Measurements from ENCODE around the gene CELF4.

The CELF4 gene

DNA sequence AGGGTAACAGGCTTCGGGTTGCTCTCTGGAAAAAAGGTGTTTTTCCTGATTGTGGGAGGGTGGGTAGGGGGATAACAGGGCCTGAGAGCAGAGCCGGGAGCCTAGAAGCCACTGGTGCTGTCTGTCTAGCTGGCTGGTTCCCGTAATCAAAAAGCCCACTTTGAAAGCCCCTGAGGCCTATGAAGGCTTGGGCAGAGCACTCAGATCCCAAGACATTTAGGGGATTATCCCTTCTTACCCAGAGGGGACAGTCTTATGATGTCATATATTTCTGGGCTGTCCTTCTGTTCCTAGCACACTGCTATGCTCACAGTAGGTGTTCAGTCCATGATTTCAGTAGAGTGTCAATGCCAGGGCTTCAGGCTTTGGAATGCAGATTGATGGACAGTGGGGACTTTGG, 45.1 kb downstream of the CELF4 start:
- no peak for DNase-seq

DNA sequence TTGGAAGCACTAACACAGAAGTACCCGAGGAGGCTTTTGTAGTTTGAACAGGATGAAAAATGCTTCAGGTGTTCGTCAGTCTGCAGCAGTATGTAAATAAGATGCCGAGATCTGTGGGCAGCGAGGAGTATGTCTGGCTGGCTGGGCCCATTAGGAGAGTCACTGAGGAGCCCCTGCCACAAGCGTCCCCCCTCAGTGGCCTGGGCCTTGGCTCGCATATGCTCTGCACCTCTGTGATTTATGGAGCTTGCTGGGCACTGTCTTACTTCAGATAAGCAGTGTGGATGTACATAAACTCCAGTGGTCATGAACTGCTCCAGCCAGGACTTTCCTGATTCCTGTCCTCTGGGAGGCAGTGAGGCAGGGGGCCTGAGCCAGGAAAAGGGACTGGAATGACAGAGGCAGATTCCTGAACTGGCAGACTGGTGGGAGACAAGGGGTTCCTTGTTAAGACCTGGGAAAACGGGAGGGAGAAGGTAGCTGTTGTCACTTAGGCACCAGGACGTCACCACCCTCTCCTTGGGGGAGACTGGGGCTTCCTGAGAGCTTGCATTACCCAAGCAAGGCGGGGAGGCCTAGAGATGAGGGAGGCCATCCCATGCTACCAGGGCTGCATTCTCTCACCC, 46.0 kb downstream of the CELF4 start:
- no peak for DNase-seq

DNA sequence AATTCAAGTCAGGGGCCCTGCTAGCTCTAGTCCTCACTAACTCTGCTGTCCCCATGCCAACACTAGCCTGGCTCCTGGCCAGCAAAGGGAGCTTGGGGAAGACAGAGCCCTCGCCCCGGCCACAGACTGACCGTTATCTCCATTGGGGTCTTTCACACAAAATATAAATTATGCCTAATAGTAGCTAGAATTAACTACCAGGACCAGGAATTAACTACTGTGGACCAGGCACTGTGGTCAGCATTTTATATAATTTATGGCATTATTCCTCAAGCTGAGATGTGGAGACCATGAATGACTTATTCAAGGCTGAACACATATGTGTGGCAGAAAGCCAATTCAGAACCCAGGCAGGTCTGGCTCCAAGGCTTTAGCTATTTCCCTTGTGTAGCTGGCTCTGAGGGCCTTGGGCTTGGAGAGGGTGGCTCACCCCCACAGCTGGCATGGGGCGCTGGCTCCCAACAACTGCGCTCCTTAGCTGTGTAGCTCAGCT, 49.2 kb downstream of the CELF4 start:
- DNase-seq: no peak

DNA sequence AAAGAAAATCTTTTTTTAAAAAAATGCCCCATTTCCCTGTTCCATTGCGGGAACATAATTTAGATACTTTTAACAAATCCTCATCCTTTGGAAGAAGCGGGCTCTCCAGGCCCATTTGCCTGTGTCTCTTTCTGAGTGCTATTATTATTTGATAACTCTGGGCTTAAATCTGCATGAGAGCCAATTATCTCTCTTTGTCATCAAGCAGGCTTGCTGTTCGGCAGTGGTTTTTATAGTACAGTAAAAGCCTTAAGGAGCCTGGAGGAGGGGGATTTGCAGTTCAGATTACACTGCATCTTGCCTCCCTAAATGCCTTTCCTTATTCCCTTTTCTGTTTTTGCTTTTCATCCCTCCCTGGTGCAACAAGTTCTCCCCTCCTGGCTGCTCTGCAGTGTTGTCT, 50.6 kb downstream of the CELF4 start:
- no peak for DNase-seq

DNA sequence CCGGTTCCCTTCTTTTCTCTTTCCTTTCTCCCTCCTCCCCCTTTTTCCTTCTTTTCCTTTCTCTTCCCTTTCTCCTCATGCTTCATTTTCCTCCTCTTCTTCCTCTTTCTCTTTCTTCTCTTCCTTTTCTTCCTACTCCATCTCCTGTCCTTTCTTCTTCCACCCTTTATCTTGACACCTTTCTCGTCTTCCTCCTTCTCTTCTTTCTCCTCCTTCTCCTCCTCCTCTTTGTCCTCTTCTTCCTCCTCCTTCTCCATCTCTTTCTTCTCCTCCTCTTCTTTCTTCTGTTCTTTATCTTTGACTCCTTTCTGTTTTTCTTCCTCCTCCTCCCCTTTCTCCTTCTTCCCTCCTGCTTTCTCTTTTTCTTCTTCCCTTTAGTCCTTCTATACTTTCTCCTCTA, 53.2 kb downstream of the CELF4 start:
- DNase-seq: no peak

DNA sequence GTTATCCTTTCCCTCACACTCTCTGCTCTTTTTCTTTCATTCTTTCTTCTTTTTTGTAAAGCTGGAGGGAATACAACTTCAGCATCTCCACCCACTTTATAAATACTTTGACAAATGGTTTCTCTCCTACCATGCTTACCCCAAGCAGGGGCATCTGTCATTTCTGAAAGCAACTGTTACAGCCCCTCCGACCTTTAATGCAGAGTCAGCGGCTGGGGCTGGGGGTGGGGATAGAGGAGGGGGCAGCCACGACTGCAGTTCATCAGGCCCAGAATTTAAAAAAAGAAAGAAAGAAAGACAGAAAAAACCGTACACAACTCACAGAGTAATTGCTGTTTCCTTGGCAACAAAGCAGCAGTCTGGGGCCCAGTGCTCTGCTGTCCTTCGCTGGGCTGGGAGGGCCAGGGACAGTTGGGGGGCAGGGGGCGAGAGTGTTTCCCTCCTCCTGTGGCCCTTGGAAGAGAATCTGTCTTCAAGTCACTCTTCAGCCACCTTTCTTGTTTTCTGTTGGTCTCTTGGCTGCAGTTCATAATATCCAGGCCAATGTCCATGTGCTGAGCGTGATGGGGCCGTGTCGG, 53.8 kb downstream of the CELF4 start:
- no peak for DNase-seq

DNA sequence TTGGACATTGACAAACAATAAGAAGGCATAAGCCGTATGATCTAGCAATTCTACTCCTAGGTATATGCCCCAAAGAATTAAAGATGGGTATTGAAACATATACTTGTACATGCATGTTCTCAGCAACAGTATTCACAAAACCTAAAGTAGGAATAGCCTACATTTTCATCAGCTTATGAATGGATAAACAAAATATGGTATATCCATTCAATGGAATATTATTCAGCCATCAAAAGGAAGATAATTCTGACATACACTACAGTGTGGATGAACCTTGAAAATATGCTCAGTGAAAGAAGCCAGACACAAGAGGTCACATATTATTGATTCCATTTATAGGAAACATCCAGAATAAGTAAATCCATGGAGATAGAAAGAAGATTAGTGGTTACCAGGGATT, 56.0 kb downstream of the CELF4 start:
- DNase-seq: no peak

DNA sequence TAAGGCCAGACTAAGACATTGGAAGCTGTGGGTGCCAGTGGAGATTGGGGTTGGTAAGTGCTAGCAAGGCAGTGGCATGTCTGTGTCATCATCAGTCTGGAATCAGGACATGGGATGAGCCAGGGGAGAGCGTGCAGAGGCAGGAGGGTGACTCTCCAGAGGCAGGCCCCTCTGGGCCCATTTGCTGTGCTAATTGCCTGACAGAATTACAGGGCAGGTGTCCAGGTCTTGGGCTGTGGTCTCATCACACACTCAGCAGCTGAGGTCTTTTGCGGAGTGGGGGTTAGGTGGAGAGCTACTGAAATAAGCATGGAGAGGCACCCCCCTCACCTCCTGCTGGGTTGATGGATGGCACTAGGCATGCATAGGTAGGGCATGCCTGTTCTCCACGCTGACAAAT, 57.4 kb downstream of the CELF4 start:
- no peak for DNase-seq

DNA sequence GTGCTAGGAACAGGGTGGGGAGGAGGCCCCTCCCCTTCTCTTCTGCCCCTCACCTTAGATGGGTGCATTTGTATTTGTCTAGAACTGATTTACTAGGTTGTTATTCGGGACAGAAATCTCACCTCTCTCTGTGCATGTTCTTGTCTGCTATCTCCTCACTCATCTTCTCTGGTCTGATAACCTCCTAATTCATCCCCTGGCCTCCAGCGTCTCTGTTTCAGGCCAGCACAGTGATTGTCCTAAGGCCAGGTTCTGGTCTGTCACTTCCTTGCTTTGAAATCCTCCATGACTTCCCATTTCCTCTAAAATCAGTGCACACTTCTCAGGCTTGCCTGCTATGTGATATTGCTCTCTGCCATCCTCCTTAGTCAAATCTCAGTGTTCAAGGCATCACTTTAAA, 58.4 kb downstream of the CELF4 start:
- DNase-seq: no peak

DNA sequence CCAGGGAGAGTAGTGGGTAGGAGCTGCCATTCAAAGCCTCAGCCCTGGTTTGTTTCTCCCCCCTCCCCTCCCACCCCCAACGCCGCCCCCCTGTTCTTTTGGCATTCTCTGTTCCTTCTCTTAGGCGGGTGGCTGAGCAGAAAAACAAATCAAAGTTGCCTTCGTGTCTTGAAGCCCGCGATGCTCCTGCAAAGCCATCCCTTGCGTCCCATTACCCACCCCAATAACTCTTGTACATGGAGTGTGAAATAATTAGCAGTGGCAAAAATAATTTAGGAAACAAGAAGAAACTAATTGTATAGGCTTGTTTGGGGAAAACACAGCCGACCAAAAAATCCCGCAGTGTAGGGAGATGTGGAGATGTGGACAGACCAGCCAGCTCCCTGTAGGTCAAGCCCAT, 59.6 kb downstream of the CELF4 start:
- no peak for DNase-seq

DNA sequence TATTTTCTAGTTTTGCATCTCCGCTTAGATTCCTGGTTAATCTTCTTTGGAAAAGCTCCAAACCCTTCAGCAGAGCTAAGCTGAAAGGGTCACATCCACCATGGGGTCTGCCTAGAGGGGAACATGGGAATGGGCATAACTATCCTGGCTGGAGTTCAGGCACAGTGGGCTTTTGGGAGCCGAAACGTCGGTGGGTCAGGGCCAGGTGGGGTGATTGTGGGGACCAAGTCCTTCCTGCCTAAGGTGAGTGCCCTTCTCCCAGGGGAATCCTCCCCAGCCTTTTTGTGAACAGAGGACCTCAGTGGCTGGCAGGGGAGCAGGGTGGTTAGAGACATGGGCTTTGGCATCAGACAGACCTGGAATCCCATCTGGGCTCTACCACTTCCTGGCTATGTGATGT, 60.3 kb downstream of the CELF4 start:
- no peak for DNase-seq

DNA sequence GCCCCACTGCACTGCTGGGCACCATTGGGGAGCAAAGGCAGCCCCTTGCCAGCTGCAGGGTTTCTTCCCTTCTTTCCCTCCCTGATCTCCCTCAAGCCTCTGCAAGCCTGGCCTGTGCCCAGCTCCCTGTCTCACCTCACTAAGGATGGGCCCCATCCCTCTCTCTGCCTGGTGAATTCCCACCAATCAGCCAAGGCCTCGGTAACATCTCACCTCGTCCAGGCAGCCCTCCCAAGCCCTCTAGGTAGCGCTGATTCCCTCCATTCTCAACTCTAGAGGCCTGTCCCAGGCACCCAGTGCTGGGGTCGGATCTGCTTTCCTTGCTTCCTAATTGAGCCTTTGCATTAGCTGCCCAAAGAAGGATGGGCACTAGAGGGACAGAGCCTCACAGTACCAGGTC, 63.0 kb downstream of the CELF4 start:
- DNase-seq: no peak

DNA sequence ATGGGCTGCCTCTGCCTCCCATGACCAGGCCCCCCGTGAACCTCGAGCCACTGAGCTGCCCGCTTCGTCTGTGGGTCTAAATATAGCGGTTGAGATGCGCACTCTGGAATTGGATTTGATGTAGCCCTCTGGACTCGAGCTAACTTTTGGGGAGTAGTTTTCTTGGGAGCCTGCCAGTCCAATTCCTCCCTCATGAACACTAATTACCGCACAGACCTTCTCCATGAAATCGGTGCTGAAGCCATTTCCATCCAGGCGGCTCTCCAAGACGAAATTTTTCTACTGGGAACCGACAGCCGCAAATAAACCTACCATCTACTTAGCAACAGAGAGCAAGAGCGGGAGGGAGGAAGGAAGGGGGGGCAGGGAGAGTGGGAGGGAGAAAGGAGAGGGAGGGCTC, 63.6 kb downstream of the CELF4 start:
- no peak for DNase-seq

DNA sequence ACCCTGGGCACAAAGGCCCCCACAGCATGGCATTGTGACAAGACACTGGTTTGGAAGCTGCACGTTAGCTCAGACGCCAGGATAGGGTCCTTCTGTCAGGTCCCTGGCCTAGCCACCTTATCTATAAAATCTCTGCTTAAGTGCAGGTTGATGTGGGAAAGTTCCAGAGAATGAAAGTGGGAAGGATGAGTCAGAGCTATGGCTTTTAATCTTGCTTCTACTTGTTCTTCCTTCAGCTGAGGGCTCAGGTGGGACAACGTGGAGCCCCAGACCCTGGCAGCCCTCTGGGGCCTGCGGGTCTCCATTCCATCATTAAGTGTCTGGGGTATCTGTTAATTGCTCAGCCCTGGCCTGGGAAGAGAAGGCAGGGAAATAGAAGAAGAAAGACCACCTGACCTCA, 64.5 kb downstream of the CELF4 start:
- DNase-seq: no peak

DNA sequence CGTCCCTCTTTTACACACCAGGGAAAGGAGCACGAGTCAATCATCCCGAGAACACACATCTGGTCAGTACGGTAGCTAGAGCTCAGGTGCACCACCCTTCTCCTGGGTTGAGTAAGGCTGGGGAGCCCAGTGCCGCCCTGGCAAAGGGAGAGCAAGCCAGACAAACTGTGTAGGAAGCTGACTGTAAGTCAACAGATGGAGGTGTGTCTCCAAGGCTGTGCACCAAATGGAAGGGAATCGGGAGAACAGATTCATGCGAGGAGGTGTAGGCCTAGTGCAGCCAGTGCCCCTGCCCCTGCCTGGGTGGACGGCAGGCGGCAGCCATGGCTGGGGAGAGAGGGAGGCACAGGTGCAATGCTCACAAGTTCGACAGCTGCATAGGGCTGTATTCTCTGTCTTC, 65.7 kb downstream of the CELF4 start:
- DNase-seq: no peak

DNA sequence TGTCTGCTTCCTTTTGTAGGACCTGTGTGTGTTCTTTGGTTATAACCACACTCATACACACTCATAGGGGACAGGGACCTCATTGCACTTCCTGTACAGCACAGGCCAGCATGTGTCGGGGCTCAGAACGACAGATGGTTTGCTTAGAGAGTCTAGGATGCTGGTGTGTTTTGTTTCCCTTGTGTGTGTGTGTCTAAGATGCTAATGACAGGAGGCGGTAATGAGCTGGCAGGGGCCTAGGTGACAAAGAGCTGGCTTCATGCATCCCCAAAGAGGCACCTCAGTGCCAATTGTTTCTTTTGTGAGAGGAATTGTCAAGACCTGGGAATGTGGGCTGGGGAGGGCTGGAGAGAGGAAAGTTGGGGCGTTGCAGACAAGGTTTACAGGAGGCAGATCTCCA, 66.6 kb downstream of the CELF4 start:
- no peak for DNase-seq

DNA sequence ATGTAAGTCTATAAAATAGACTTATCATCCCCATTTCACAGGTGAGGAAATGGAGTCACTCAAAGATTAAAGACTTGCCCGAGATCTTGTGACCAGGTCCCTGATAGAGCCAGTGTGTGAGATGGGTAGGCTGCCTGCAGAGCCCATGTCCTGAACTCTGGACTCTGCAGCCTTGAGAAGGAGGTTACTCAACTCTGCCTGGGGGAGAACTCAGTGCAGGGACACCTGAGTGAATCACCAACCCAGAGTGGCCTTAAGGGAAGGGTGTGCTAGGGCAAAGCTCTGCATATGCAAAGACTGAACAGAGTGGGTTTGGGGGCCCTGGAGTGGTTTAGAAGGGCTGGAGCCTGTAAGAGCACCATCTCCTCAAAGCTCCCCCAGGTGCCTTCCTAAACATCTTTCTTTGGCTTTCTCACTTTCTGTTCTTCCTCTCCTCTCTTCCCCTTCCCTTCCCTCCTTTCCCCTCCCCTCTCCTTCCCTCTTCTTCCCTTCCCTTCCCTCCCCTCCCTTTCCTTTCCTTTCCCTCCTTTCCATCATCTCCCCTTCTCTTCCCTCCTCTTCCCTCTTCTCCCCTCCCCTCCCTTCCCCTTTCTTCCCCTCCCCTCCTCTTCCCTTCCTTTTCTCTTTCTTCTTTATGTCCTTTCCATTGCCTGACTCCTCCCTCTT, 67.6 kb downstream of the CELF4 start:
- no peak for DNase-seq

DNA sequence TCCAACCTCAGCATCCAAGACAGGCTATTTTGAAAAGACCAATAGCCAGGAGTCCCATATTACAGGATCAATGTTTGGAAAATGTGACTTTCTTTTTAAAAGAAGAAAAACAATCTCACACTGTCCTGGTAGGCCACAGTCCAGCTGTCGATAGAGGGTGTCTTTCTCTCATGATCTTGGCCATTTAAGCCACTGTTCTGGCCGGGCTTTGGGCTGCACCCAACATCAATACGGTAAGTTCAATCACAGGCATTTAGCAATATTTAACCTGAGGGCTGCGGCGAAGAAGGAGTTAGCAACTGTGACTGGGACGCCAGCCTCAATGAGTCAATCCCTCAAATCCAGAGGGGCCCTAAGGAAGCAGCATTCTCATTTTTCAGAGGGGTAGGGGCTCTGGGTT, 69.0 kb downstream of the CELF4 start:
- DNase-seq: no peak

DNA sequence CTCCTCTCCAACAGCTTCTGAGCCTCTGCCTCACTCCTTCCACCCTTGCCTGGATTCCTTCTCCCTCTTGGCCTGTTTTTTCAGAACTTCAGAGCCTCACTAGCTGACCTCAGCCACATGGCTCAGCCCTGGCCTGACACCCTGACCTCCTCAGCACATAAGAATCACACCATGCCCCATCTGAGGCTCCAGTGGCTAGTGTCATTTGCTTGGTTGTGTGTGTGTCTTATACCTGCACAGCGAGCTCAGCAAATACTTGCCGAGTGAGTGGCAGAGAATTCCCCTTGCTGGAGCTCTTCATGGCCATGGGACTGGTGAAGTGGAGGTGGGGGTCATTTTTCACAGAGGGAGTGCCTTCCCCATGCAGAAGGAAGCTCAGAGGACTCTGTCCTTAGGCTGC, 70.2 kb downstream of the CELF4 start:
- no peak for DNase-seq

DNA sequence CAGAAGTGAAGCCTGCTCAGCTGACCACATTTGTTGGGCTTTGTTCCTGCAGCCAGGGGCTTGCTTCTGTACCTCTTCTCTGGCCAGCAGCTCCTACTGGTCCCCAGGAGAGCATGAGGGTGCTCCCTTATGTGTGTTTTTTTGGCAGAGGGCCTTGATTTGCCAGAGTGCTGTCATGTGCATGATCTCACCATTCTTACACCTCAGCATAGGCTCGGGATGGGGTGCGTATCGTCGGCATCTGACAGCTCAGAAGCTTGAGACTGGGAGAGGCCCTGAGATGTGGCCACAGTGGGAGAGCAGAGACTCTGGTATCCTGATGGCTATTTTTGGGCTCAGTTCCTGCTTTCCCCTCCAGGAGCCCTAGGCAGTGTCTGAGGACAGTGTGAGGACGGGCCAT, 71.2 kb downstream of the CELF4 start:
- DNase-seq: no peak

DNA sequence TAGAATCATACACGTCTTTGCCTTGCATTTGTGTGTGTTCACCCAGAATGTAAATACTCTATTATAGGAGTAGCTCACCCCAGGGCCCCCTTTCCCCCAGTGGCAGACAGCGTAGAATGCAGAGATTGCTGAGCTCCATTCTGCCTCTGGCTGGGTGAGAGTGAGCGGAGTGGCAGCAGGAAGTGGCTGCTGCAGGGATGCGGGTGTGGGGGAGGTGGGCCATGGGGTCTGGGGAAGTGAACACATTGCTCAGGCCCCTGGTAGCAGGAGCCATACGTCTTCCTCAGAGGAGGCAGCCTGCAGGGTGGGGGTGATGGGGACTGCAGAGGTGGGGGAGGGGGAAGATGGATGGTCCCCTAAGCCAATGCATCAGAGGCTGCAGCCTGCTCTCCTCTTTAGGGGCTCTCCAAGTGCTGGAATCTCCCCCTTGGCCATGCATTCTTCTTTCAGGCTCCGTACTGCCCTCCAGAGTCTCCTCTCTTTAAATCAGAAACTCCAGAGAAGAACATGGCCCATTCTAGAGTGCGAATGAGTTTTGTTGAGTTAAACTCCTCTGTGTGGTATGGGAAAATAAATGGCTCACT, 72.2 kb downstream of the CELF4 start:
- DNase-seq: no peak

DNA sequence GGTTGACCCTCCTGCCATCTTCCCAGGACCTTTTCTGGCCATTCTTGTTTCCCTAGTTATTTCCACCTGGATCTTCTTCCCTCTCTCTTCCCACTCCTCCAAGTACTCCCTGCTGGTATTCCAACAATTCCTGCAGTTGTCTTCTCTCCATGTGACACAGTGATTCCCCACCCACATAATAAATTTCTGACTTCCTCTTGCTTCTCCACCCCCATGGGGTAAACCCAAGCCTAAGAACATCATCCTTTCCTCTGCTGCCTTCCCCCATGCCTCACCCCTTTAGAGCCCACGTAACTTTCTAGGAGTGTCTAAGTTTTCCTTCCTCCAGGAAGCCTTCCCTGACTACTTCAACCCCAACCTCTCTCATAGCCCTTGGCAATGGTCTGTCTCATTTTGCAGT, 72.6 kb downstream of the CELF4 start:
- no peak for DNase-seq

DNA sequence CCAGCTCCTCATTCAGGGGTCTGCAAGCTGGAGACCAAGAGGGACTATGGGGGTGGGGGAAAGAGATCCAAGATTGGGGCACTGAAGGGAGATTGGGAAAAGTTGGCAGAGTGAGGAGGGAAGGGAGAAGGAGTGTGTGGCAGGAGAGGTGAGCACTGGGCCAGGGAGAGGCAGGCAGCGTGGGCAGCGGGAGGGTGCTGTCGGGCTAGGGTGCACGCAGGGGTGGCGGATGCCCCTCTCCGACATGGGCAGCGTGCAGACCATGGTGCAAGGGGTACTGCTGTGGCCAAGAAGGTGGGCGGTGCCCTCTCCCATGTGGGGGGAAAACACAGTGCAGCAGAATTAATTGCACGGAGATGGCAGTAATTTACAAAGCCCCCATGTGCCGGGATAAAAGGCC, 74.1 kb downstream of the CELF4 start:
- no peak for DNase-seq

DNA sequence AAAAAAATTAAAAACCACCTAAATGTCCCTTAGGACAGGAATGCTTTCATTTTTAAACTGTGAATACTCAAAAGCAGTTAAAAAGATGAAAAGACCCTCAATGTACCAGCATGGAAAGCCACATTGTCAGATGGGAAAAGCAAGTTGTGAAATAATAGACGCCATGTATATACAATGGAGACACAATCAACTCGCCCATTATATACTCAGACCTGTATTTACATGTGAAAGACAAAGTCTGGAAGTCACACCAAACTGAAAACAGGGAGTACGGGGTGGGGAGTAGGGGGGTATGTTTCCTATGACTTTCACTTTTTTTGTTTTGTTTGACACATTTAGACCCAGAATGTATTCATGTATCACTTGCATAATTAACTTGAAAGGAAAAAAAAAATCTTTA, 75.6 kb downstream of the CELF4 start:
- DNase-seq: no peak

Data from CD4-positive, alpha-beta T cell treated with Interferon alpha-2 for 1 hour (primary cell).